ENCODE data around the gene ZNF423. TPM values are rescaled to one million over a fixed set of nuclear protein-coding genes. Genes with fewer than 3 reads are reported as not detected.

The ZNF423 gene
- total and polyA plus RNA-seq, 10 donors: 0.36 to 7.0 (median 3.7) TPM

DNA sequence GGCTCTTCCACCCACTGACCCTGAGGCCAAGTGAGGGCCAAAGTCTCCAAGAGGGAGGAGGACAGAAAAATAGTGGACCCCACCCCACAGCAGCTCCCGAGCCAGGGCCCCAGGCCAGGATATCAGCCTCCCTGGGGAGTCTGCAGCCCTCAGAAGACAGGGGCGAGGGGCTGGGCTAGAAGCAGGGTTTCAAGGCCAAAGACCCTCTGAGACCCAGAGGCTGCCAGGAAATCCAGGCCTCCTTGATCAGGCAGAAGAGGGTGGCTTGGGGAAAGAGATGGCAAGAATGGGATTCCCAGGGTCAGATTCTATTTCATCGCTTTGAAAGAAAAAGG lies 156.1 kb downstream of the ZNF423 start:
- WGBS, 5 donors: 72 to 87% (median 78%) methylated on average over 3 of the region's 3 CpGs
- TF ChIP-seq POLR2A (IDR thresholded peaks at IDR 0.05) (no peak), POLR2AphosphoS5 (IDR thresholded peaks at IDR 0.05) (no peak)
- TF ChIP-seq, protein P1, sequence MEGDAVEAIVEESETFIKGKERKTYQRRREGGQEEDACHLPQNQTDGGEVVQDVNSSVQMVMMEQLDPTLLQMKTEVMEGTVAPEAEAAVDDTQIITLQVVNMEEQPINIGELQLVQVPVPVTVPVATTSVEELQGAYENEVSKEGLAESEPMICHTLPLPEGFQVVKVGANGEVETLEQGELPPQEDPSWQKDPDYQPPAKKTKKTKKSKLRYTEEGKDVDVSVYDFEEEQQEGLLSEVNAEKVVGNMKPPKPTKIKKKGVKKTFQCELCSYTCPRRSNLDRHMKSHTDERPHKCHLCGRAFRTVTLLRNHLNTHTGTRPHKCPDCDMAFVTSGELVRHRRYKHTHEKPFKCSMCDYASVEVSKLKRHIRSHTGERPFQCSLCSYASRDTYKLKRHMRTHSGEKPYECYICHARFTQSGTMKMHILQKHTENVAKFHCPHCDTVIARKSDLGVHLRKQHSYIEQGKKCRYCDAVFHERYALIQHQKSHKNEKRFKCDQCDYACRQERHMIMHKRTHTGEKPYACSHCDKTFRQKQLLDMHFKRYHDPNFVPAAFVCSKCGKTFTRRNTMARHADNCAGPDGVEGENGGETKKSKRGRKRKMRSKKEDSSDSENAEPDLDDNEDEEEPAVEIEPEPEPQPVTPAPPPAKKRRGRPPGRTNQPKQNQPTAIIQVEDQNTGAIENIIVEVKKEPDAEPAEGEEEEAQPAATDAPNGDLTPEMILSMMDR (IDR thresholded peaks at IDR 0.05 in 8 of 11, conservative IDR thresholded peaks at IDR 0.05 in 3 of 11): no peak
- H3K4me3 ChIP-seq: no peak overlapping the region
- DNase-seq: no peak
- H3K9me3 ChIP-seq: peaks cover 0 to 7% (median 0%) of the 10 kb centered on the region in 8 donors
- H3K27me3 ChIP-seq (replicated peaks in 1 of 7): peaks cover 0 to 24% (median 0%) of the 10 kb centered on the region in 7 donors
- no peaks in the 10 kb centered on the region for H3K36me3 ChIP-seq
- peaks cover 0 to 17% (median 3%) of the 10 kb centered on the region in 6 donors for H3K4me1 ChIP-seq
- H3K27ac ChIP-seq: no peak overlapping the region
- intact Hi-C loops (cut with DNase I; ENCODE audit: low total_unique reads): no loop called here

DNA sequence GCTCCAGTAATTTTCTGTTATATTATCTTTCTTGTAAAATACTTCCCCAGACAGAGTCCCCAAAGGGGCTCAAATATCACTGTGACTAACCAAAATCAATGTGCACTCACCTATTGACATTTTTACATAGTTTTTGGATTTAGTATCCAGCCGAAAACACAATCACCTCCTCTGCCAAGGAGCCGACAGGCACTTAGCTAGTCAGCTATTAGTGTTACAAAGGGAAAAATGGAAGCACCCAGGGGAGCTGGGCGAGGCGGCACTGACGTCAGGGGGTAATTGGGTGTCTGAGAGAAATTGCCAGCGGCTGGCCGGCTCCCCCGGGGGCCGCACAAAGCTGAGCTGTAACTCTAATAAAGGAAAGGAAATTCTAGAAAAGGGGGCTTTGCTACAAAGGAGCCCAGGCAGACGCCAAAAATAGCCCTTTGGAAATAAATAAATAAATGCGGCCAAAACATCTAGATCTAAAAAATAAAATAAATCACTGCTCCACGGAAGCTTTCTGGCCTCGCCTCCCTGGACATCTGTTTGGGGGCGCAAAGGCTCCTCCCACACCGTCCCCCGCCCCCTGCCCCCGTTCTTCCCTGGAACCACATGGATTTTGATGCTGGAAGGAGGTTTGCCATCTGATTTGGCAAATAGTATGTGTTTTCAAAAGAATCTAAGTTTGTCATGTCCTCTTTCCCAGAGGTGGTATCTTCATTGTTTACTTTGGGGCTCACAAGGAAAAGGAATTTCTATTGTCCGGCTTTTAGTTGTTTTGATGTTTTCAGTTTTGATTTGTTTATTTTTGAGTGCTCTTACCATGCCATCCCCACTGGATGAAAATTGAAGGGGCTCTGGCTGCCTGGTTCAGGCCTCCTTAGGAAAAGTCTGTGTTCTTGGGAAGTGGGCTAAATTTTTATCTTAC lies 156.7 kb downstream of the ZNF423 start:
- Histone ChIP-seq H3K4me1 (peaks cover 0 to 17% (median 3%) of the 10 kb centered on the region in 6 donors), H3K27ac (no peak overlapping the region), H3K36me3 (no peaks in the 10 kb centered on the region), H3K4me3 (no peak overlapping the region), H3K27me3 (replicated peaks in 1 of 7) (peaks cover 0 to 24% (median 0%) of the 10 kb centered on the region in 7 donors), H3K9me3 (peaks cover 0 to under 1% (median 0%) of the 10 kb centered on the region in 8 donors)
- 76 to 80% (median 76%) methylated on average over 18 of the region's 18 CpGs for WGBS, 5 donors
- no peak for DNase-seq
- intact Hi-C loops (cut with DNase I; ENCODE audit: low total_unique reads): no loop called here
- TF ChIP-seq, protein P1 (IDR thresholded peaks at IDR 0.05 in 8 of 11, conservative IDR thresholded peaks at IDR 0.05 in 3 of 11): no peak
- TF ChIP-seq POLR2AphosphoS5 (IDR thresholded peaks at IDR 0.05) (no peak), POLR2A (IDR thresholded peaks at IDR 0.05) (no peak)

DNA sequence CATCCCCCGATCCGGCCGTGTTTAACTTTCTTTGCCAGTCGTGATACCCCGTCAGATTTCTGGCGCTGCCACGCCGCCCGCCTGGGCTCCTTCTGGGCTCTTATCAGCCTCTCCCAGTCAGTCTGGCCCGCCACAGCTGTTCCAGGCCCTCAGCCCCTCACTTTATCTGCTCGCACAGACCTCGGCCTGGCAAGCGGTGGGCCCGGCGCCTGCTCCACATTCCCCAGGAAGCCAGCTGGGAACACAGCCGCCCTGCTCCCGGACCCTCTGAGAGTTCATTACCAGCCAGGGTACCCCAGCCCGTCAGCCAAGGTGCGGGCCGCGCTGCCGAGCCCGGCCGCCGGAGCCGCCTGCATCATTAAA lies 157.5 kb downstream of the ZNF423 start:
- no peaks in the 10 kb centered on the region for H3K9me3 ChIP-seq
- WGBS, 5 donors: 47 to 73% (median 59%) methylated on average over 26 of the region's 26 CpGs
- H3K4me1 ChIP-seq: peaks cover 0 to 17% (median 3%) of the 10 kb centered on the region in 6 donors
- DNase-seq: no peak
- intact Hi-C loops (cut with DNase I; ENCODE audit: low total_unique reads): no loop called here
- H3K27me3 ChIP-seq (replicated peaks in 1 of 7): peaks cover 0 to 24% (median 0%) of the 10 kb centered on the region in 7 donors
- H3K4me3 ChIP-seq: no peak overlapping the region
- no peak for TF ChIP-seq POLR2A (IDR thresholded peaks at IDR 0.05)
- TF ChIP-seq, protein P1 (IDR thresholded peaks at IDR 0.05 in 8 of 11, conservative IDR thresholded peaks at IDR 0.05 in 3 of 11): no peak
- no peak for TF ChIP-seq POLR2AphosphoS5 (IDR thresholded peaks at IDR 0.05)
- no peak overlapping the region for H3K27ac ChIP-seq
- H3K36me3 ChIP-seq: no peaks in the 10 kb centered on the region
